GM12878 (cell line): ENCODE measurements around the gene CDK5R1. TPM values are rescaled to one million over a fixed set of nuclear protein-coding genes. Genes with fewer than 3 reads are reported as not detected.

Experiments used
- ATAC-seq: fragments of 200-7000 bp; cut with Tn5 transposase; 3 replicates; pipeline ENCODE4 v1.9.1; 2020; ENCODE audit warnings: mild to moderate bottlenecking, moderate library complexity
- BruUV-seq: library from RNA; stranded (reverse); fragments of 400-500 nt; replicated peaks from 2 replicates; lab custom pipeline; 2021; lab: Mats Ljungman, UMichigan
- CTCF ChIA-PET: fragments of 300-600 bp; sonication (Branson Sonifier 250); formaldehyde crosslinking; extraction: SDS; loops from one replicate; lab custom pipeline; 2021; ENCODE audit warnings: inconsistent platforms; lab: Yijun Ruan, JAX
- POLR2A ChIA-PET: fragments of 350-600 bp; formaldehyde crosslinking; extraction: SDS; loops from one replicate; lab custom pipeline; 2021; ENCODE audit warnings: inconsistent platforms; lab: Charles Lee
- RAD21 ChIA-PET: fragments of 300-600 bp; sonication (Branson Sonifier 250); formaldehyde crosslinking; loops from one replicate; lab custom pipeline; 2023; ENCODE audit warnings: antibody characterized with exemption; ENCODE audit not compliant: unreplicated experiment; lab: Charles Lee
- SMC1A ChIA-PET: fragments of 300-600 bp; sonication (Branson Sonifier 250); formaldehyde crosslinking; loops from one replicate; lab custom pipeline; 2023; ENCODE audit not compliant: unreplicated experiment, uncharacterized antibody; lab: Charles Lee
- DNase-seq: peaks from one replicate; pipeline ENCODE4 v3.0.0-alpha.2; 2011; ENCODE audit warnings: low read depth, low spot score
- FAIRE-seq: peaks from 3 replicates; lab custom pipeline; 2011; peaks lifted over from hg19 to GRCh38; lab: Jason Lieb, UNC
- H2AFZ ChIP-seq: 2 replicates; pipeline ENCODE4 v1.6.0; 2011; ENCODE audit warnings: low read depth, low read length, control low read depth; ENCODE audit not compliant: control insufficient read depth
- H3K27ac ChIP-seq: 2 replicates; pipeline ENCODE4 v1.5.1; 2011; ENCODE audit warnings: control low read depth; ENCODE audit not compliant: control insufficient read depth, insufficient read depth
- H3K27me3 ChIP-seq, 2 experiments: replicated peaks in 1 of 2; 2 replicates each; pipeline versions ENCODE4 v1.6.0 to v1.6.1; 2011; ENCODE audit warnings: low read length in 1 of 2; ENCODE audit not compliant: control insufficient read depth in 2 of 2, insufficient read depth in 2 of 2
- H3K36me3 ChIP-seq, 2 experiments: 2 replicates each; pipeline ENCODE4 v1.5.1; 2011; ENCODE audit warnings: low read length in 1 of 2; ENCODE audit not compliant: control insufficient read depth in 2 of 2, insufficient read depth in 2 of 2
- H3K4me1 ChIP-seq: 2 replicates; pipeline ENCODE4 v1.6.1; 2011; ENCODE audit warnings: mild to moderate bottlenecking, low read length, moderate library complexity, mixed read lengths; ENCODE audit not compliant: control insufficient read depth, insufficient read depth
- H3K4me2 ChIP-seq: 2 replicates; pipeline ENCODE4 v1.6.0; 2011; ENCODE audit warnings: control low read depth; ENCODE audit not compliant: control insufficient read depth, insufficient read depth
- H3K4me3 ChIP-seq: fragments of 200-600 bp; sonication (generic); 2 replicates; pipeline ENCODE4 v1.5.1; 2016
- H3K79me2 ChIP-seq: 2 replicates; pipeline ENCODE4 v1.6.0; 2011; ENCODE audit warnings: low read length; ENCODE audit not compliant: control insufficient read depth, insufficient read depth
- H3K9ac ChIP-seq: 2 replicates; pipeline ENCODE4 v1.8.0; 2011; ENCODE audit warnings: low read length, control low read depth, mixed read lengths; ENCODE audit not compliant: control insufficient read depth, insufficient read depth
- H3K9me3 ChIP-seq: replicated peaks from 3 replicates; pipeline ENCODE4 v1.5.1; 2011; ENCODE audit warnings: mild to moderate bottlenecking, low read length; ENCODE audit not compliant: control insufficient read depth, insufficient read depth
- H4K20me1 ChIP-seq: 2 replicates; pipeline ENCODE4 v1.6.0; 2011; ENCODE audit not compliant: control insufficient read depth, insufficient read depth
- BACH1 ChIP-seq: fragments of 450-650 bp; IDR thresholded peaks from 2 replicates; pipeline ENCODE4 v1.6.1; 2017; ENCODE audit warnings: mild to moderate bottlenecking, borderline replicate concordance
- HDAC2 ChIP-seq: fragments of 200-600 bp; sonication (generic); IDR thresholded peaks from 2 replicates; pipeline ENCODE4 v1.6.1; 2017
- HSF1 ChIP-seq: fragments of 150-350 bp; IDR thresholded peaks from 2 replicates; pipeline ENCODE4 v1.6.1; 2014; ENCODE audit warnings: mild to moderate bottlenecking, low read depth, low read length
- MXI1 ChIP-seq: fragments of 150-350 bp; IDR thresholded peaks from 2 replicates; pipeline ENCODE4 v1.6.1; 2011; ENCODE audit warnings: low read depth, mild to moderate bottlenecking, inconsistent platforms, low read length, improper control_type of control experiment
- NFXL1 ChIP-seq: fragments of 450-650 bp; IDR thresholded peaks from 2 replicates; pipeline ENCODE4 v1.6.1; 2017; ENCODE audit warnings: antibody characterized with exemption, mild to moderate bottlenecking, borderline replicate concordance
- NR2C1 ChIP-seq: fragments of 450-650 bp; IDR thresholded peaks from 2 replicates; pipeline ENCODE4 v1.6.1; 2017; ENCODE audit warnings: antibody characterized with exemption, mild to moderate bottlenecking, moderate library complexity
- NR2F1 ChIP-seq: fragments of 450-650 bp; conservative IDR thresholded peaks from 2 replicates; pipeline ENCODE4 v1.6.1; 2017; ENCODE audit warnings: mild to moderate bottlenecking
- SPI1 ChIP-seq: IDR thresholded peaks from 2 replicates; pipeline ENCODE4 v1.6.1; 2011; ENCODE audit warnings: low read depth, mild to moderate bottlenecking, low read length, moderate library complexity, borderline replicate concordance; ENCODE audit not compliant: insufficient read depth
- ZNF274 ChIP-seq: IDR thresholded peaks from one replicate; pipeline ENCODE4 v1.8.0; 2011; ENCODE audit not compliant: insufficient read length, insufficient read depth
- WGBS: methylation state at CpG from one replicate; pipeline ENCODE4 v1.1.6; 2016; ENCODE audit warnings: low lambda C conversion rate; ENCODE audit not compliant: insufficient replicate concordance, insufficient coverage; ENCODE audit errors: missing lambda C conversion rate; 5-methylcytosine and 5-hydroxymethylcytosine counted together
- in situ Hi-C: fragments of 300-500 bp; cut with MboI; formaldehyde crosslinking; loops from 9 replicates; pipeline ENCODE4 v1.14.3; 2018; ENCODE audit warnings: mixed read lengths
- intact Hi-C: fragments of 100-400 bp; cut with micrococcal nuclease; formaldehyde crosslinking; loops from one replicate; pipeline ENCODE4 v1.14.2; 2022; ENCODE audit not compliant: unreplicated experiment
- polyA plus RNA-seq, 11 experiments: library from polyadenylated mRNA; depleted of rRNA in 4 of 11; unstranded in 6 of 11; stranded (reverse) in 5 of 11; fragments of >200 nt; fragmentation: Nextera tagmentation in 4 of 11; fragmentation: Illumina TruSeq in 1 of 11; extraction: Ambion mirVana in 4 of 11; extraction: Trizol in 1 of 11; gene quantifications; 1 replicate in 1 of 11; 2 replicates in 10 of 11; pipeline versions ENCODE4 v1.2.1 to v1.2.3, GENCODE V29; 2011 to 2016; ENCODE audit warnings: inconsistent platforms in 2 of 11, missing spikeins in 2 of 11, low read depth in 1 of 11
- total RNA-seq, 4 experiments: library from RNA; depleted of rRNA in 3 of 4; stranded (reverse); fragments of >200 nt in 3 of 4; fragmentation: Illumina TruSeq in 1 of 4; extraction: Trizol in 1 of 4; gene quantifications; 2 replicates each; pipeline versions ENCODE4 v1.2.1 to v1.2.3, GENCODE V29; 2013 to 2021
- TF ChIP-seq, protein P1 (sequence below): fragments of 150-350 bp; IDR thresholded peaks from 2 replicates; pipeline ENCODE4 v1.6.1; 2016; ENCODE audit warnings: low read depth, low read length

The CDK5R1 gene
- total and polyA plus RNA-seq, 10 of the 15 experiments (the other 5 are each of a cell fraction or from before 2014, with no cell fraction given): 1.1 to 28.3 (median 12.2) TPM

GRCh38 chr17:32512328-32512727 is 25.5 kb downstream of the CDK5R1 start:
- POLR2A ChIA-PET: interaction anchor here (0.5 to 18.8 kb wide), 8 partner anchors 8 to 272 kb away, joined by 3 to 308 read pairs (median 8); partner anchors contain the start of gene CDK5R1
- no TSS peak for BruUV-seq

More at GRCh38 chr17:32512328-32512727, 25.5 kb downstream of the CDK5R1 start:
- DNase-seq (no peak), ATAC-seq (no peak), FAIRE-seq (no peak)
- no peaks in the 10 kb centered on the region for H3K79me2 ChIP-seq
- H3K9me3 ChIP-seq: no peaks in the 10 kb centered on the region
- H3K27me3 ChIP-seq: no peaks in the 10 kb centered on the region
- SMC1A ChIA-PET: interaction anchor here (0.7 to 13.7 kb wide), 7 partner anchors 9 to 57 kb away, joined by 3 to 286 read pairs (median 5); partner anchors contain the start of gene CDK5R1
- in situ Hi-C loops: no loop called here
- TF ChIP-seq SPI1: no peak
- no peak for TF ChIP-seq HDAC2
- TF ChIP-seq HSF1: no peak
- TF ChIP-seq ZNF274: no peak
- no peak for TF ChIP-seq MXI1
- no peak for TF ChIP-seq NFXL1
- no peak for TF ChIP-seq NR2F1
- TF ChIP-seq NR2C1: no peak
- TF ChIP-seq, protein P1, sequence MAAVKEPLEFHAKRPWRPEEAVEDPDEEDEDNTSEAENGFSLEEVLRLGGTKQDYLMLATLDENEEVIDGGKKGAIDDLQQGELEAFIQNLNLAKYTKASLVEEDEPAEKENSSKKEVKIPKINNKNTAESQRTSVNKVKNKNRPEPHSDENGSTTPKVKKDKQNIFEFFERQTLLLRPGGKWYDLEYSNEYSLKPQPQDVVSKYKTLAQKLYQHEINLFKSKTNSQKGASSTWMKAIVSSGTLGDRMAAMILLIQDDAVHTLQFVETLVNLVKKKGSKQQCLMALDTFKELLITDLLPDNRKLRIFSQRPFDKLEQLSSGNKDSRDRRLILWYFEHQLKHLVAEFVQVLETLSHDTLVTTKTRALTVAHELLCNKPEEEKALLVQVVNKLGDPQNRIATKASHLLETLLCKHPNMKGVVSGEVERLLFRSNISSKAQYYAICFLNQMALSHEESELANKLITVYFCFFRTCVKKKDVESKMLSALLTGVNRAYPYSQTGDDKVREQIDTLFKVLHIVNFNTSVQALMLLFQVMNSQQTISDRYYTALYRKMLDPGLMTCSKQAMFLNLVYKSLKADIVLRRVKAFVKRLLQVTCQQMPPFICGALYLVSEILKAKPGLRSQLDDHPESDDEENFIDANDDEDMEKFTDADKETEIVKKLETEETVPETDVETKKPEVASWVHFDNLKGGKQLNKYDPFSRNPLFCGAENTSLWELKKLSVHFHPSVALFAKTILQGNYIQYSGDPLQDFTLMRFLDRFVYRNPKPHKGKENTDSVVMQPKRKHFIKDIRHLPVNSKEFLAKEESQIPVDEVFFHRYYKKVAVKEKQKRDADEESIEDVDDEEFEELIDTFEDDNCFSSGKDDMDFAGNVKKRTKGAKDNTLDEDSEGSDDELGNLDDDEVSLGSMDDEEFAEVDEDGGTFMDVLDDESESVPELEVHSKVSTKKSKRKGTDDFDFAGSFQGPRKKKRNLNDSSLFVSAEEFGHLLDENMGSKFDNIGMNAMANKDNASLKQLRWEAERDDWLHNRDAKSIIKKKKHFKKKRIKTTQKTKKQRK: no peak
- no peak for TF ChIP-seq BACH1
- peaks cover 28% of the 10 kb centered on the region for H3K4me1 ChIP-seq
- no peak overlapping the region for H3K4me2 ChIP-seq
- no peak overlapping the region for H2AFZ ChIP-seq
- CTCF ChIA-PET: interaction anchor here (1.0 to 3.1 kb wide), 6 partner anchors 10 to 50 kb away, joined by 3 to 18 read pairs (median 4); no protein-coding TSS in a partner anchor
- no peak overlapping the region for H3K27ac ChIP-seq
- 95% methylated on average over 2 of the region's 2 CpGs for WGBS
- H3K4me3 ChIP-seq: no peak overlapping the region
- no peaks in the 10 kb centered on the region for H4K20me1 ChIP-seq
- H3K9ac ChIP-seq: no peak overlapping the region
- RAD21 ChIA-PET: interaction anchor here (2.7 to 19.5 kb wide), 3 partner anchors 8 to 21 kb away, joined by 18 to 543 read pairs (median 22); partner anchors contain the start of gene CDK5R1
- intact Hi-C loops: no loop called here
- no peaks in the 10 kb centered on the region for H3K36me3 ChIP-seq
